GM12865 (cell line): ENCODE measurements around the gene GLI3.

Experiments used
- DNase-seq: peaks from one replicate; pipeline ENCODE4 v3.0.0; 2010; ENCODE audit warnings: low read depth
- H3K4me3 ChIP-seq: 2 replicates; pipeline ENCODE4 v1.5.1; 2011; ENCODE audit warnings: mild to moderate bottlenecking, low read depth, low read length, control low read depth
- CTCF ChIP-seq: IDR thresholded peaks from 2 replicates; pipeline ENCODE4 v1.5.1; 2011; ENCODE audit warnings: low read length, control low read depth, low read depth, inconsistent platforms; ENCODE audit not compliant: insufficient read depth; ENCODE audit errors: missing control alignments

GLI3 gene

DNA sequence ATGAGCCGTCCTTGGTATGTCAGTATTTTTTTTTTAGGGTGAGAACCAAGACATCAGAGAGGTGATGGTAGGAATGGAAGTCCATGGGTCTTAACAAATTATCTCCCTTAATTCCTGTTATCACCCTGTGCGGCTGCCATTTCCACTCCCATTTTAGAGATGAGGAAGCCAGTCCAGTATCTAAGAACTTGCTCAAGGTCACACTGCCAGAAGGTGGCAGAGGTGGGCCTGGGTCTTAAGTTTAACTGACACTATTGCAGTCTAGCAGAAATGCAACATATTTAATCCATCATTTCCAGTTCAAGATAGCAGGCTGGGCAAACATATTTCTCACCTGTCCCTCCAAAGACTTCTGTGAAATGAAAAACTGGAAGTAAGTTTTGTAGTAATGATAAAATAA is 108.3 kb downstream of the GLI3 start:
- H3K4me3 ChIP-seq = no peak overlapping the region
- no peak for DNase-seq
- TF ChIP-seq CTCF = no peak

DNA sequence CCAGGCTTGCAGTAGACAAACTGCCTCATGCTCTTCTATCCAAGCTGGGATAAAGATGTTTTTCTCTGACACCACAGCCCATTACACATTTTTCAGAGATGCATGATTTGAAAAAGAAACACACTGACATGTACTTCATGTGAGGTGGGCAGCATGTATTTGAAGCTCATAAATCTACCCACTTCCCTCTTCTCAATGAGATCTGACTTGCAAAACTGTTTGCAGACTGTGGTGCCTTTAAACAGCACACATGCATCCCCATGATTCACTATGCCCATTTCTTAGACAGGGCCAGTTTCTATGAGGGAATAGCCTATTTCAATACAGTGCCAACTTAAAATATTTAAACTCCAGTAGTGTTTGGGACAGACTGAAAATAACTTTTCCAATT is 109.8 kb downstream of the GLI3 start:
- H3K4me3 ChIP-seq = no peak overlapping the region
- TF ChIP-seq CTCF = no peak
- DNase-seq = no peak

DNA sequence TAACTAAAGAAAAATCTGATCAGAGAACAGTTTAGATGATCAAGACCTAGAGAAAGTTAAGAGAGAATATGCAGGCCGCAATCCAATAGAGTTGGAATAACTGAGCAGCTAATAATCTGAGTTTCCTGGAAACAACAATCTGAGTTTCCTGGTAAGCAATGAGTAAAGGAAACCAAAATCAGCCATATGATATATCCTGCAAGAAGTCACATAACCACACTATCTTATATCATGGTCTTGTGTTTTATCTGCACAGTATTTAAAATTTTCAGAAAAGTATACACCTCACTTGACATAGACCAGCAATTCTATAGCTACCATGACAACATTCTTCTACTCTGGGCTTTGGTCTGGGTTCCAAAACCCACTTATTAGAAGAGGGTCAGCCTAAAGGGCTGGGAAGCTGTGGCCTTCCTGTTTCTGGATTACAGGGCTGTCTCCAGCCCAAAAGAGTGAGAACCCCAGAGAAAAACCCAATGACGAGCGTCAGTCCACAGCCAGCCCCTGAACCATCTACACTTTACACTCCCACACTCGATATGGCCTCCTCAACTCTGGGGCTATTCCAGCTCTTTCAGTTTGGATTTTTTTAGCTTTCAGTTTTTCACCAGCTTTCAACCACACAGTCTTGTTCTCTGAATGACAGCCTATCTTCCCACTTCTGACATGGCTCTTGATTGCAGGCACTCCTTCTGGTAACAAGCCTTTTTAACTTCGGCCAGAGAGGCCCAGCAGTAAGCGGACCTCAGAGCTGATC is 110.4 kb downstream of the GLI3 start:
- DNase-seq = no peak
- no peak overlapping the region for H3K4me3 ChIP-seq
- TF ChIP-seq CTCF = no peak

GRCh38 chr7:42125321-42125720 is 111.7 kb downstream of the GLI3 start:
- no peak overlapping the region for H3K4me3 ChIP-seq
- no peak for DNase-seq
- no peak for TF ChIP-seq CTCF

DNA sequence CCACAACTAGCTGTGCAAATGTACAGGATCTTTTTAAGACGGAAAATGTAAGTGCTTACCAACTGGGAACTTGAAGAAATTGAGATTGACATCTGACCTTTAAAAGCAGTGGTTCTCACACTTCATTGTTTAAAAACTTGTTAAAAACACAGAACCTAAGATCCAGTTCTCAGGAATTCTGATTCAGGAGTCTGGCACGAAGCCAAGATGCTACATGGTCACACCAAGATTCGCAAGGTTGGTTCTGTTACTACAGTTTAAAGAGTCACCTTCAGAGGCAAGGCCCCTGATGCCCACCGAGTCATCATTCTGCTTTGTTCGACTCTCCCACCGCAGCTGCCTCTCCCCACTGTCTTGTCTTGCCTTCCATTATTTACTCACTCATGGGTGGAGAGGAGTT is 113.3 kb downstream of the GLI3 start:
- no peak for TF ChIP-seq CTCF
- DNase-seq = no peak
- no peak overlapping the region for H3K4me3 ChIP-seq

DNA sequence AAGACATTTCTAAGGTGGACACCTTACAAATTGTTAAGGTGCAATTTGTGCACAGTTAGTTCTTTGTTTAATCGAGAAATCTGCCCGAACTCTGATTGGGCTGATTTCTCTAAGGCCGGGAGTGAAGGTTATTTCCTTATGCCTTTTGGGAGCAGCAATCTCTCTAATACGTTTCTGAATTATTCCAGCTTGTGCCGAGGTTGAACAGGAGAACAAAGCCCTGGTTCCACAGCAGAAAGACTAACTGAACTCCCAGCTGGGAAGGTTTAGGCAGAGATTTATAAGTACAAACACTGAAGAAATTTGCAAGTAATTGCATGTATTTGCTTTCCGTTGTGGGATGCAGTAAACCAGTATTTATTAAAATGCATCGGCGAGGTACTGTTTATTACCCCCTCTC is 116.8 kb downstream of the GLI3 start:
- no peak for DNase-seq
- H3K4me3 ChIP-seq = no peak overlapping the region
- TF ChIP-seq CTCF = no peak

DNA sequence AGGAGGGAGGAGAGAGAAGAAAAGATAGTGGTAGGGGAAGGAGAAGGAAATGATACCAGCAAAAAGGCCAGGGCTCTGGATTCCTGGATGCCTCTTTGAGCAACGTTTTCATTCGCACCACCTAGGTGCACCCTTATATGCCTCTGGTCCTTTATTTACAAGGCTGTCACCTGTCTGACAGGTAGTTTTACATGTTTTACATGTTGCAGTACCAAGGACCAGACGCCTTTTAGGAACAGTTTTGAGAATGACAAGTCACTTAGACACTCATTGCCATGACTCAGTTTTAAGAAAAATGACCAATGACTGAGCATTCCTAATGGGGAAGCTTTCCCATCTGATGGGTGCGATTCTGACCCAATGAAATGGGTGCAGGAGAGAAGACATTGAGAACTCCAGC is 119.8 kb downstream of the GLI3 start:
- no peak for TF ChIP-seq CTCF
- no peak for DNase-seq
- H3K4me3 ChIP-seq = no peak overlapping the region
